ENCODE measurements around the gene GAS2.

The GAS2 gene

DNA sequence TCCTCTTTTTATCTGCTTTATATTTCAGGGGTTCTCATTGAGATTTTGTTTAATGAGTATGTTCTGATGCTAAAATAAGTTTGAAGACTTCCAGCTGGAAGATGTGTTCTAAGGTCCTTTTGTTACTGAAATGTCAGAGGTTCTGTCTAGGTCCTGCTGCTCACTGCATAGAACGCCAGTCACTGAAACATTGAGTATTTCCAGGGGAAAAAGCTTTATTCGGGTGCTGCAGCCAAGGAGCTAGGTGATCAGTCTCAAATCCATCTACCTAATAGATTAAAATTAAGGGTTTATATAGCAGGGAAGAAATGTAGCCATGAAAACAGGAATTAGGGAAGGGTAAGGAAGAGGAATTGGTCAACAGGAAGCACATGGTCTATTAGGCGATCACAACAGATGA is 143.5 kb downstream of the GAS2 start:
- no peak overlapping the region for H3K27ac ChIP-seq (ENCODE audit: low read depth, low read length, severe bottlenecking)
- peaks cover 5% of the 10 kb centered on the region for H3K9me3 ChIP-seq (ENCODE audit: control insufficient read depth, low read length)
- WGBS, 2 experiments (ENCODE audit: insufficient coverage in 2 of 2) = 88 to 100% methylated on average over 1 of the region's 3 CpGs
- H3K4me1 ChIP-seq (ENCODE audit: control insufficient read depth, insufficient read depth, low read length, poor library complexity, severe bottlenecking) = no peaks in the 10 kb centered on the region
- H3K36me3 ChIP-seq (ENCODE audit: control insufficient read depth, insufficient read depth, low read length) = no peaks in the 10 kb centered on the region
- H3K4me3 ChIP-seq (ENCODE audit: extremely low read depth, insufficient read depth, low read length, poor library complexity, severe bottlenecking) = no peak overlapping the region

DNA sequence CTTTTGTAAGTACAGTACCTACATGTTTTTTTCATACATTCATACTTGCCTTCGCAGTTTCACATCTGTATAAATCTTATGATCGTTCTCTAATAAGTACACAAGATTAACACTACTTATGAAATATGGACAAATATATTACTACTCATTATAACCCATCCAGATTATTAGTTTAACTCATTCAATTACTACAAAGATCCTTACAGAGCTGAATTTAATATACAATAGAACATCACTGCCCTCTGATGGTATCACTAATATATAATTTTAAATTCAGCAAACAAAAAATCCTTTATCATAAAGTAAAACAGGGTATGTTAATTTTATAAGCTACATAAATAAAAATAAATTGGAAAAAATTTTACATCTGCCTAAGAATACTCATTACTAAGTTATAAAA is 155.8 kb downstream of the GAS2 start:
- H3K9me3 ChIP-seq (ENCODE audit: control insufficient read depth, low read length) = no peaks in the 10 kb centered on the region
- no peak overlapping the region for H3K4me3 ChIP-seq (ENCODE audit: extremely low read depth, insufficient read depth, low read length, poor library complexity, severe bottlenecking)
- H3K4me1 ChIP-seq (ENCODE audit: control insufficient read depth, insufficient read depth, low read length, poor library complexity, severe bottlenecking) = no peaks in the 10 kb centered on the region
- H3K27ac ChIP-seq (ENCODE audit: low read depth, low read length, severe bottlenecking) = no peak overlapping the region
- no peaks in the 10 kb centered on the region for H3K36me3 ChIP-seq (ENCODE audit: control insufficient read depth, insufficient read depth, low read length)
- no CpG with 5 or more reads among the region's 2 CpGs for WGBS, 2 experiments (ENCODE audit: insufficient coverage in 2 of 2)

DNA sequence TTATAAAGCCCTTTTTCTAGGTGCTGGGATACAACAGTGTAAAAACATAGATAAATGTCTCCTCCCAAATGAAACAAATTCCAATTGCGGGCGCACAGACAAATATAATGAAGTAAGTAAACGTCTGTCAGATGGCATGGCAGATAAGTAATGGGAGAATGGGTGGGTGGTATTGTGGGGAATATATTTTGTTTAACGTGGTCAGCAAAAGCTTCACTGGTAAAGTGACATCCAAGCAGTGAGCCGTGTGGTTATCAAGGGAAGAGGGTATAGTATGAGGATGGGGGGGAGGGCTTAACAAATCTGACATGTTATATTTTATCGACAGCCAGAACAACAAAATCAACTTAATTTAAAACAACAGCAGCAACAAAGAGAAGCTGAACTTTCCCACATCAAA is 162.0 kb downstream of the GAS2 start:
- Histone ChIP-seq H3K9me3 (ENCODE audit: control insufficient read depth, low read length) (no peaks in the 10 kb centered on the region), H3K4me3 (ENCODE audit: extremely low read depth, insufficient read depth, low read length, poor library complexity, severe bottlenecking) (peak overlapping the region; percentile 73), H3K4me1 (ENCODE audit: control insufficient read depth, insufficient read depth, low read length, poor library complexity, severe bottlenecking) (no peaks in the 10 kb centered on the region), H3K27ac (ENCODE audit: low read depth, low read length, severe bottlenecking) (no peak overlapping the region), H3K36me3 (ENCODE audit: control insufficient read depth, insufficient read depth, low read length) (no peaks in the 10 kb centered on the region)
- 67 to 89% methylated on average over 1 to 5 of the region's 6 CpGs for WGBS, 2 experiments (ENCODE audit: insufficient coverage in 2 of 2)

DNA sequence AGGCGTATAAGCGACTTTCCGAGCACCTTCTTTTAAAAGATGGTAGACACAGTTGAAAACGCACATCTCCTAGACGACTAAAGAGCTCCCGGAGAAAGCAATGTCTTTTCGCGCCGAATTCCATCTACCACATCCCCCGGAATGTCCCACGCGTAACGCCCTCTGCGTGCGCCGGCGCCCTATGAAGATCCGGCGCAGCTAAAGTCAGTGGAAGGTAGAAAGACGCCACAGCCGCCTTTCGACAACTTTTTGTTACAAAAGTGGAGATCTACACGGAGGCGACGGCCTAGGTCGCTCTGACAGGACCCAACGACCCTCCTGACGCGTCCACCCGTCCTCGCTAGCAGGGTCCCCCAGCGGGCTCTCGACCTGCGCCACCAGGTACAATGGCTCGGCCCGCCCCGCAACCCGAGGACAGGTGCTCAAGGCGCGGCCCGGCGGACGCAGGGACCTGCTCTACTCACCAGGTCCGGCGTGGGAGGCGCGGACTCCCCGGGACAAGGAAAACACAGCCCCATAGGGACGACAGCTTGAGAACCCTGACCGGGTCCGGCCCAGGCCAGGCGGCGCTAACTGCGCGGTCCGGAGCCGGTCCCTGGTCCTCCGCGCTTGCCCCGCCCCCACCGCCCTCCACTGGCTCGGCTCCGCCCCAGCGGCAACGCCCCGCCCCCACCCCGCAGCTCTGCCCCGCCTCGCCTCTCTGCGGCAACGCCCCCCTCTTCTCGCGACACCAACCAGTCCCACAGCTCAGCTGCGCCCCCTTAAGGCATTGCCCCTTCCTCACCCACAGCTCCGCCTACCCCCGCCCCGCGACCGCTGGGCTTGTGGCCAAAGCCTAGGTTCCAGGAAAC is 163.0 kb downstream of the GAS2 start, which contains the start of gene SVIP:
Gene SVIP, minus strand, starts transcription at position 571 of the 851 bp plus-strand sequence. Its CDS starts 53 bp downstream, at position 518.
- 3% methylated on average over 30 to 60 of the region's 79 CpGs for WGBS, 2 experiments (ENCODE audit: insufficient coverage in 2 of 2)
- H3K4me3 ChIP-seq (ENCODE audit: extremely low read depth, insufficient read depth, low read length, poor library complexity, severe bottlenecking) = peak within 1 kb of the TSS; percentile 73
- H3K36me3 ChIP-seq (ENCODE audit: control insufficient read depth, insufficient read depth, low read length) = no peaks in the 10 kb centered on the region
- no peaks in the 10 kb centered on the region for H3K9me3 ChIP-seq (ENCODE audit: control insufficient read depth, low read length)
- no peaks in the 10 kb centered on the region for H3K4me1 ChIP-seq (ENCODE audit: control insufficient read depth, insufficient read depth, low read length, poor library complexity, severe bottlenecking)
- no peak within 1 kb of the TSS for H3K27ac ChIP-seq (ENCODE audit: low read depth, low read length, severe bottlenecking)

DNA sequence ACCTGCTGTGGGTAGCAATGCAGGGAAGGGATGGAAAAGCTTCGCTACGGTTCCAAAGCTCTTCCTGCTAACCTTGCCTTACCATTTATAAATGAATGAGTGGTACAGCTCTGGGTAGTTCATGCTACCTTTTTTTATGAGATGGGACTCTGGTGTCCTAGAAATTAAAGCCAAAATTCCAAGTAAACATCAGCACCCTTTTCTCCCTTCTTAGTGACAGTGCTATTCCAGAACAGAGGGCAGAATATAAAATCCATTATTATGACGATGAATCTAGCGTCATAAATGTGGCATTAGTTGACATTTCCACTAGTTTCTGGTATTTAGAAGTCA is 163.6 kb downstream of the GAS2 start:
- WGBS, 2 experiments (ENCODE audit: insufficient coverage in 2 of 2) = 55% methylated on average over 4 of the region's 4 CpGs; no CpG with 5 or more reads in 1 of the 2 experiments
- H3K4me3 ChIP-seq (ENCODE audit: extremely low read depth, insufficient read depth, low read length, poor library complexity, severe bottlenecking) = peak overlapping the region; percentile 73
- H3K4me1 ChIP-seq (ENCODE audit: control insufficient read depth, insufficient read depth, low read length, poor library complexity, severe bottlenecking) = no peaks in the 10 kb centered on the region

DNA sequence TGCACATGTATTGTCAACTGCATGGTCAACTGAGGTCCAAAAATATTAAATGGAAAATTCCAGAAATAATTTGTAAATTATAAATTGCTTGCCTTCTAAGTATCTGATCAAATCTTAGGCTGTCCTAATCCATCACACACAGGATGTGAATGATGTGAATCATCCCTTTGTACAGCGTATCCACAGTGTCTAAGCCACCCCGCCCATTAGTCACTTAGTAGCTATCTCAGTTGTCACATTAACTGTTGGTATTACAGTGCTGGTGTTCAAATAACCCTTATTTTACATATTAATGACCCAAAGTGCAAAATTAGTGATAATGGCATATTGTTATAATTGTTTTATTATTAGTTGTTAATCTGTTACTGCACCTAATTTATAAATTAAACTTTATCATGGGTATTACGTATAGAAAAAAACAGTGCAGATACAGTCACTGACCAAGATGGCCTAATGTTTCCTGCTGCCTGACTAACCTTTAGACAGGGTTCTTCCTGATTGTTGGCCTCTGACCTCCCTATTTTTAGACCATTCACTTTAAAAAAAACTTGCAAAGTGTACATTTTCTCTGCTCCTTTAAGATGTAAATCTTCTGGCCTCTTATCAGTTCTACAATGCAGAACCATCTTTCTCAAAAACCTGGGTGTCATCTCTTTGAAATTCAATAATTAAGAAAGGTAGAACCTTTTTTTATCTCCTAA is 166.1 kb downstream of the GAS2 start:
- Histone ChIP-seq H3K27ac (ENCODE audit: low read depth, low read length, severe bottlenecking) (peak overlapping the region; percentile 51), H3K36me3 (ENCODE audit: control insufficient read depth, insufficient read depth, low read length) (no peaks in the 10 kb centered on the region), H3K9me3 (ENCODE audit: control insufficient read depth, low read length) (no peaks in the 10 kb centered on the region), H3K4me3 (ENCODE audit: extremely low read depth, insufficient read depth, low read length, poor library complexity, severe bottlenecking) (no peak overlapping the region), H3K4me1 (ENCODE audit: control insufficient read depth, insufficient read depth, low read length, poor library complexity, severe bottlenecking) (no peaks in the 10 kb centered on the region)
- WGBS, 2 experiments (ENCODE audit: insufficient coverage in 2 of 2) = 100% methylated on average over 1 of the region's 3 CpGs; no CpG with 5 or more reads in 1 of the 2 experiments

More for the DNA sequence above, 163.6 kb downstream of the GAS2 start:
- H3K27ac ChIP-seq (ENCODE audit: low read depth, low read length, severe bottlenecking) = no peak overlapping the region
- no peaks in the 10 kb centered on the region for H3K9me3 ChIP-seq (ENCODE audit: control insufficient read depth, low read length)
- no peaks in the 10 kb centered on the region for H3K36me3 ChIP-seq (ENCODE audit: control insufficient read depth, insufficient read depth, low read length)

DNA sequence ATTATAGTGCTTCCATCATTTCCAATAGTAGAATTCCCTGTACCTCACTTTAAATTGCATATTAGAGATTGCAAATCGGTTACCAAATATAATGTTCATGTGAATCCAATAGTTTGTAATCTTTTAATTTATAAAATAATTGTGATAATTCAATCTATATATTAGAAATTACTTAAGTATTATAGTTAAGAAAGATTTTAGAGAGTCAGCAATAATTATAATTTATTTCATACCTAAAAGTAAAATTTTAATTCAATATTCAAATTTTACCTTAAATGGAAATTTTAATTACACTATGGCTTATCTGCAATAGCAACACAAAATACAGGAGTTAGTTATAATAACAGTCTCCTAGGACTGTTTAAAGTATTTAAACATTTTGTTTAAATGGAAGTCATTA is 180.3 kb downstream of the GAS2 start:
- Histone ChIP-seq H3K4me3 (ENCODE audit: extremely low read depth, insufficient read depth, low read length, poor library complexity, severe bottlenecking) (no peak overlapping the region), H3K36me3 (ENCODE audit: control insufficient read depth, insufficient read depth, low read length) (no peaks in the 10 kb centered on the region), H3K27ac (ENCODE audit: low read depth, low read length, severe bottlenecking) (no peak overlapping the region), H3K9me3 (ENCODE audit: control insufficient read depth, low read length) (no peaks in the 10 kb centered on the region), H3K4me1 (ENCODE audit: control insufficient read depth, insufficient read depth, low read length, poor library complexity, severe bottlenecking) (no peaks in the 10 kb centered on the region)
- no CpG with 5 or more reads among the region's 1 CpG for WGBS, 2 experiments (ENCODE audit: insufficient coverage in 2 of 2)

DNA sequence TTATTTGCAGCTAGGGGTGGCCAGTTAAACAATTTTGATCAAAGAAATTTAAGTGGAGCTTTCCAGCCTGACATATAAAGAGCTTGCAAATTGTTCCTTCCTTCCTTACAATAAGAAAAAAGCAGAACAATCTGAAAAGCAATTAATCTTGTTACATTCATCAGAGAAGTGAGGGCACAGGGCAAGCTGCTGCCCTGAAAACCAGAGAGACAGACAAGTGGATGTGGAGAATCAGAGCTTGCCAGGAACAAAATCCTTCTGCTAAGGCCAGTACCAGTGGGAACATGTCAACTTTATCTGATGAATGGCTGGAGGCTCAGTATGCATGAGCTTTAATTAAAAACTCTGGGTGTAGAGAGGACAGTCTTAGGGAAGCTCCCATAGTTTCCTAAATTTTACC is 185.1 kb downstream of the GAS2 start:
- no peak overlapping the region for H3K27ac ChIP-seq (ENCODE audit: low read depth, low read length, severe bottlenecking)
- H3K4me1 ChIP-seq (ENCODE audit: control insufficient read depth, insufficient read depth, low read length, poor library complexity, severe bottlenecking) = no peaks in the 10 kb centered on the region
- no peaks in the 10 kb centered on the region for H3K36me3 ChIP-seq (ENCODE audit: control insufficient read depth, insufficient read depth, low read length)
- H3K4me3 ChIP-seq (ENCODE audit: extremely low read depth, insufficient read depth, low read length, poor library complexity, severe bottlenecking) = no peak overlapping the region
- no peaks in the 10 kb centered on the region for H3K9me3 ChIP-seq (ENCODE audit: control insufficient read depth, low read length)

DNA sequence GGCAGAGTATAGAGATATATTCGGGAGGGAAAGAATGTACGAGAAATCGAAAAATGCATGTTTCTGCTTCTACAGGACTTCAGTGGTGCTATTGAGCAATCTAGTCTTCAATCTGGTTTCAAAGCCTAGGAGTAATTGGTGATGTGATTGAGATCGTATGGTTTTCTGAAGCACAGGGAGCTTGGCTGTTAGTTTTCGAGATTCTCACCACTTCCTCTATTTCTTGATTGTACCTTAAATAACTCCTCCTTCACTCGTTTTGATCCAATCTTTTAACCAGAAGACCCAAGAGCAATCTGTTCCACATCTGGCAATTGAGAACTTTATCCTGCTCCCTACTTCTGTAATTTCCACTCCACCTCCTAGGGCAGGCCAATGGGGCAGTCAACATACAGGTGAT is 193.3 kb downstream of the GAS2 start:
- Histone ChIP-seq H3K4me1 (ENCODE audit: control insufficient read depth, insufficient read depth, low read length, poor library complexity, severe bottlenecking) (no peaks in the 10 kb centered on the region), H3K9me3 (ENCODE audit: control insufficient read depth, low read length) (no peaks in the 10 kb centered on the region), H3K27ac (ENCODE audit: low read depth, low read length, severe bottlenecking) (no peak overlapping the region), H3K36me3 (ENCODE audit: control insufficient read depth, insufficient read depth, low read length) (no peaks in the 10 kb centered on the region), H3K4me3 (ENCODE audit: extremely low read depth, insufficient read depth, low read length, poor library complexity, severe bottlenecking) (no peak overlapping the region)
- WGBS, 2 experiments (ENCODE audit: insufficient coverage in 2 of 2) = 86 to 88% methylated on average over 3 to 4 of the region's 6 CpGs

DNA sequence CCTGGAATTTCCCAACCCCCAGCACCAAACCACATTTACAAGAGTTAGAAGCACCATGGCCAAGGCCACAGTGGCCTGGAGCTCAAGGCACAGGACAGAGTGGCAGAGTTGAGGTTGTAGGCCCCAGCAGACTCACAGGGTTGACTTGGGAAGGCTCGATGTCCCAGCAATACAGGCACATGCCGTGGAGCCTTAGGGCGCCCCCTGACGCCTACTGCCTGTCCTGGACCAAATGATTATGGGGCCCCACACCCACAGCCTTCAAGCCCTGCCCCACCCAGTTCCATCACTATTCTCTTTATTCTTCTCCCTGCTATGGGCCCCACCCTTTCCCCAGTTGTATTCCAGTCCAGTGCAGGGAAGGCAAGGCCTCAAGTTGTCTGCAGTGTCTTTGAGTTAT is 193.8 kb downstream of the GAS2 start, which contains the start of gene CCDC179:
Gene CCDC179, minus strand, starts transcription at position 234 of the 400 bp plus-strand sequence. Its CDS starts 53 bp downstream, at position 181.
- Histone ChIP-seq H3K4me1 (ENCODE audit: control insufficient read depth, insufficient read depth, low read length, poor library complexity, severe bottlenecking) (no peaks in the 10 kb centered on the region), H3K9me3 (ENCODE audit: control insufficient read depth, low read length) (no peaks in the 10 kb centered on the region), H3K36me3 (ENCODE audit: control insufficient read depth, insufficient read depth, low read length) (no peaks in the 10 kb centered on the region), H3K27ac (ENCODE audit: low read depth, low read length, severe bottlenecking) (no peak within 1 kb of the TSS), H3K4me3 (ENCODE audit: extremely low read depth, insufficient read depth, low read length, poor library complexity, severe bottlenecking) (no peak within 1 kb of the TSS)
- WGBS, 2 experiments (ENCODE audit: insufficient coverage in 2 of 2) = 85 to 100% methylated on average over 4 of the region's 4 CpGs
